ENCODE data around the gene ERVV-1. TPM values are rescaled to one million over a fixed set of nuclear protein-coding genes. Genes with fewer than 3 reads are reported as not detected.
"Not testable (repeated sequence)": the region's sequence is repeated elsewhere in the genome, so short reads cannot be mapped to it uniquely, and the experiment has no call there.

ERVV-1 gene, protein sequence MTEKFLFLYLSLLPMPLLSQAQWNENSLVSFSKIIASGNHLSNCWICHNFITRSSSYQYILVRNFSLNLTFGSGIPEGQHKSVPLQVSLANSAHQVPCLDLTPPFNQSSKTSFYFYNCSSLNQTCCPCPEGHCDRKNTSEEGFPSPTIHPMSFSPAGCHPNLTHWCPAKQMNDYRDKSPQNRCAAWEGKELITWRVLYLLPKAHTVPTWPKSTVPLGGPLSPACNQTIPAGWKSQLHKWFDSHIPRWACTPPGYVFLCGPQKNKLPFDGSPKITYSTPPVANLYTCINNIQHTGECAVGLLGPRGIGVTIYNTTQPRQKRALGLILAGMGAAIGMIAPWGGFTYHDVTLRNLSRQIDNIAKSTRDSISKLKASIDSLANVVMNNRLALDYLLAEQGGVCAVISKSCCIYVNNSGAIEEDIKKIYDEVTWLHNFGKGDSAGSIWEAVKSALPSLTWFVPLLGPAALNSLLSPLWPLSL
- under 1 TPM in 1 of 2 donors, not detected in 1; 0.40 TPM for total RNA-seq

DNA sequence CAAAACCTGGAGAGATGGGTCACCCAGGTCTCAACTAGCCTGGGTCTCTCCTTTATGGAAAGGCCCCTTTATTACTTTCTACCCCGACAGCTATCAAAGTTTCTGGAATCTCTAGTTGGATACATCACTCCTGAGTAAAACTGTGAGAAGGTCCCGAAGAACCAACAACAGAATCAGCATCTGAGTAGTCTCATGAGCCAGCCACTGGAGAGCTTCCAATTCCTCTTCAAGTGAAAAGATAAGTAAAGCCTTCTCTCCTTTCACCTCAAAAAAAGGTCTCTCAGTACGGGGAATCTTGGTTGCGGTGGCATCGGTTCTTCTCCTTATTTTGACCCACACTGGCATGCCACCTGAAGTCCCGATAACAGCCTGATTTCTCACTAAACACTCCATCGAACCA lies at the start of gene ERVV-1:
Gene ERVV-1, plus strand, starts transcription at position 301 of the 400 bp plus-strand sequence. CDS start 170 bp downstream, outside the sequence.
- no peaks in the 10 kb centered on the region for H3K9me3 ChIP-seq
- H3K27ac ChIP-seq = no peak within 1 kb of the TSS
- H3K36me3 ChIP-seq = no peaks in the 10 kb centered on the region
- H3K4me3 ChIP-seq = no peak within 1 kb of the TSS
- TF ChIP-seq, protein P1, sequence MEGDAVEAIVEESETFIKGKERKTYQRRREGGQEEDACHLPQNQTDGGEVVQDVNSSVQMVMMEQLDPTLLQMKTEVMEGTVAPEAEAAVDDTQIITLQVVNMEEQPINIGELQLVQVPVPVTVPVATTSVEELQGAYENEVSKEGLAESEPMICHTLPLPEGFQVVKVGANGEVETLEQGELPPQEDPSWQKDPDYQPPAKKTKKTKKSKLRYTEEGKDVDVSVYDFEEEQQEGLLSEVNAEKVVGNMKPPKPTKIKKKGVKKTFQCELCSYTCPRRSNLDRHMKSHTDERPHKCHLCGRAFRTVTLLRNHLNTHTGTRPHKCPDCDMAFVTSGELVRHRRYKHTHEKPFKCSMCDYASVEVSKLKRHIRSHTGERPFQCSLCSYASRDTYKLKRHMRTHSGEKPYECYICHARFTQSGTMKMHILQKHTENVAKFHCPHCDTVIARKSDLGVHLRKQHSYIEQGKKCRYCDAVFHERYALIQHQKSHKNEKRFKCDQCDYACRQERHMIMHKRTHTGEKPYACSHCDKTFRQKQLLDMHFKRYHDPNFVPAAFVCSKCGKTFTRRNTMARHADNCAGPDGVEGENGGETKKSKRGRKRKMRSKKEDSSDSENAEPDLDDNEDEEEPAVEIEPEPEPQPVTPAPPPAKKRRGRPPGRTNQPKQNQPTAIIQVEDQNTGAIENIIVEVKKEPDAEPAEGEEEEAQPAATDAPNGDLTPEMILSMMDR (IDR thresholded peaks at IDR 0.05) = no peak
- TF ChIP-seq POLR2A (IDR thresholded peaks at IDR 0.05) = no peak
- no peak for TF ChIP-seq POLR2AphosphoS5 (IDR thresholded peaks at IDR 0.05)
- 93% methylated on average over 7 of the region's 7 CpGs for WGBS
- no peaks in the 10 kb centered on the region for H3K27me3 ChIP-seq (replicated peaks; ENCODE audit: insufficient read depth)
- DNase-seq (ENCODE audit: low spot score) = no peak
- no peaks in the 10 kb centered on the region for H3K4me1 ChIP-seq (replicated peaks)
- intact Hi-C loops (cut with DNase I) = no loop called here

DNA sequence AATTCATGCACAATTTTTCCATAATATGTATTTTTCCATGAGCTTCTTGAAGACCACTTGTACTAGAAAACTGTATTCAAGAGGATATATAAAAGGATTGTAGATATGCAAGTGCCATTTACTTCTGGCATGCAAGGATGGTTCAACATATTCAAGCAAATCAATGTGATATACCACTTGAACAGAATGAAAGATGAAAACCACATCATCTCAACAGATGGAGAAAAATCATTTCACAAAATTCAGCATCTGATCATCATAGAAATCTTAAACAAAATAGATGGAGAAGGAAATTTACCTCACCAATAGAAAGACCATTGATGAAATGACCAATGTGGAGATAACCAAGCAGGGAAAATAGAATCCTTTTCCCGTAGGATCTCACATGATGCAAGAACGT lies 45.9 kb upstream of the ERVV-1 start:
- intact Hi-C loops (cut with DNase I) = loop anchor here (10.0 kb wide), 1 partner anchor 227 kb away; the partner anchor contains the start of gene ZNF665
- Histone ChIP-seq H3K4me3 (no peak overlapping the region), H3K9me3 (no peaks in the 10 kb centered on the region), H3K27ac (no peak overlapping the region), H3K36me3 (no peaks in the 10 kb centered on the region), H3K27me3 (replicated peaks; ENCODE audit: insufficient read depth) (no peaks in the 10 kb centered on the region), H3K4me1 (replicated peaks) (no peaks in the 10 kb centered on the region)
- 100% methylated on average over 2 of the region's 2 CpGs for WGBS
- TF ChIP-seq POLR2A (IDR thresholded peaks at IDR 0.05) = no peak
- no peak for TF ChIP-seq POLR2AphosphoS5 (IDR thresholded peaks at IDR 0.05)
- TF ChIP-seq, protein P1 (IDR thresholded peaks at IDR 0.05) = no peak
- DNase-seq (ENCODE audit: low spot score) = no peak

DNA sequence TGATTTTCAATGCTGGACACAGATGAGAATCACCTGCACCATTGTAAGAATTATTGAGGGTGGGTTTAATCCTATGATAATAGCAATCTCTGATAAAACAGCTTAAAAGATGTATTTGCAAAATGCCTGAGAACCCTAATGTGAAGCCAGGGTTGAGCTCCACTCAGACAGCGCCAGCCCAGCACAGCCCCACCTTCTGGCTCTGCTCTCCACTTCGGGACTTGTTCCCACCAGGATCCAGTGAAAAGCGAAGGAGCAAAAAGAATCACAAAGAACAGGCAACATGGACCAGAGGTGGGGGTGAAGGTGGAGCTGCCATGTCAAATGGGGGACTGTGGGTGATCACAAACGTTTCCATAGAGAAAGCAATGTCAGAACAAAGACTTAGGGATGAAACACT lies 32.4 kb upstream of the ERVV-1 start:
- TF ChIP-seq POLR2A (IDR thresholded peaks at IDR 0.05) (no peak), POLR2AphosphoS5 (IDR thresholded peaks at IDR 0.05) (no peak)
- TF ChIP-seq, protein P1 (IDR thresholded peaks at IDR 0.05) = no peak
- DNase-seq (ENCODE audit: low spot score) = no peak
- peaks cover 0 to 9% of the 10 kb centered on the region in 2 donors for H3K36me3 ChIP-seq
- whole genome bisulfite sequencing = 40% methylated on average over 4 of the region's 4 CpGs
- H3K27me3 ChIP-seq (replicated peaks; ENCODE audit: insufficient read depth) = no peaks in the 10 kb centered on the region
- no peaks in the 10 kb centered on the region for H3K9me3 ChIP-seq
- no peaks in the 10 kb centered on the region for H3K4me1 ChIP-seq (replicated peaks)
- no peak overlapping the region for H3K4me3 ChIP-seq
- intact Hi-C loops (cut with DNase I) = no loop called here
- H3K27ac ChIP-seq = no peak overlapping the region

DNA sequence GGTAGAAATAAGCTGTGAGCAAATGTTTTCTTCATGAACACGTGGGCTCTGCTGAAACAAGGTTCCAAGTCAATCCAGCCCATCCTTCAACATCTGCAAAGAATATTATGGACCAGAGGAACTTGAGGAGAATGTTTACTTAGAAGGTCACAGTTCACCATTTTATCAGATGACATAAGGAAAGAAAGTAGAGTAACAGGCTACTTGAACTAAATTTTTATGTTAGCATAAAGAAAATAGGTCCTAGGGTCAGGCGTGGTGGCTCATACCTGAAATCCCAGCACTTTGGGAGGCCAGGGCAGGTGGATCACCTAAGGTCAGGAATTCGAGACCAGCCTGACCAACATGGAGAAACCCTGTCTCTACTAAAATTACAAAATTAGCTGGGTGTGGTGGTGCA lies 30.6 kb upstream of the ERVV-1 start:
- H3K4me1 ChIP-seq (replicated peaks); H3K9me3 ChIP-seq; intact Hi-C loops (cut with DNase I); H3K27ac ChIP-seq; DNase-seq (ENCODE audit: low spot score); H3K36me3 ChIP-seq; H3K27me3 ChIP-seq (replicated peaks; ENCODE audit: insufficient read depth); H3K4me3 ChIP-seq: not testable (repeated sequence)
- 85% methylated on average over 3 of the region's 3 CpGs for WGBS

DNA sequence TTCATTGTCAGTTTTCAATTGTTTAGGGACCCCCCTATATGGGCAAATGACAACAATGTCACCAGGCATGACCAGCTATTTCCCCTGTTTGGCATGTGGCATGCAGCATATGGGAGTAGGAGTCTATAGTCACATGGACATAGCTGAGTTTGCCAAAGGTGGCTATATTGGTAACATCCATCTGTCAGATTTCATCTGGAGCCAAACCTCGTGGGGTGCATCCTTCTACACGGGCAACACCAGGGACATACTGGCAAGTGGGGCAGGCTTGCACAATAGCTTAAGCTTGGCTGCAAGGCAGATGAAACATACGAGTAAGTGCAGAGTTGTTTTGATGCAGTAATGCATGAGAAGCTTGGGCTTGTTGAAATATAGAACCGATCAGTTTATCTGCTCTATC lies 26.5 kb upstream of the ERVV-1 start:
- no peaks in the 10 kb centered on the region for H3K9me3 ChIP-seq
- H3K4me1 ChIP-seq (replicated peaks) = no peaks in the 10 kb centered on the region
- no peak overlapping the region for H3K4me3 ChIP-seq
- no peaks in the 10 kb centered on the region for H3K27me3 ChIP-seq (replicated peaks; ENCODE audit: insufficient read depth)
- 94% methylated on average over 4 of the region's 4 CpGs for WGBS
- no peak for DNase-seq (ENCODE audit: low spot score)
- peaks cover 0 to 9% of the 10 kb centered on the region in 2 donors for H3K36me3 ChIP-seq
- no peak for TF ChIP-seq POLR2A (IDR thresholded peaks at IDR 0.05)
- TF ChIP-seq POLR2AphosphoS5 (IDR thresholded peaks at IDR 0.05) = no peak
- TF ChIP-seq, protein P1 (IDR thresholded peaks at IDR 0.05) = no peak
- intact Hi-C loops (cut with DNase I) = no loop called here
- no peak overlapping the region for H3K27ac ChIP-seq
